ENCODE measurements around the gene RAD51AP1. TPM values are rescaled to one million over a fixed set of nuclear protein-coding genes. Genes with fewer than 3 reads are reported as not detected.
A peak's percentile ranks its signal among the peaks of the same experiment; 100 is the strongest.

Gene RAD51AP1
- polyA plus RNA-seq, 1 experiment, result 8.2 TPM

- no peak for DNase-seq (ENCODE audit: low read depth, low spot score)
- Histone ChIP-seq H3K27me3 (ENCODE audit: control insufficient read depth, insufficient read depth, low read length) (no peaks in the 10 kb centered on the region), H3K27ac (ENCODE audit: low read depth, low read length) (no peak overlapping the region), H3K4me3 (ENCODE audit: low read depth, low read length) (no peak overlapping the region), H3K9me3 (ENCODE audit: control insufficient read depth, insufficient read depth, low read length) (no peaks in the 10 kb centered on the region)
- POLR2A ChIA-PET, result no interaction called here
- no peak for TF ChIP-seq CTCF (IDR thresholded peaks at IDR 0.05; ENCODE audit: low read depth, low read length)
- CTCF ChIA-PET, result interaction anchor here (0.7 to 1.3 kb wide), 2 partner anchors 114 to 258 kb away, joined by 3 to 4 read pairs; no protein-coding TSS in a partner anchor
These were observed 3.6 kb upstream of the RAD51AP1 start for GRCh38 chr12:4535092-4535491.

- no peak overlapping the region for H3K27ac ChIP-seq (ENCODE audit: low read depth, low read length)
- H3K27me3 ChIP-seq (ENCODE audit: control insufficient read depth, insufficient read depth, low read length), result no peaks in the 10 kb centered on the region
- TF ChIP-seq CTCF (IDR thresholded peaks at IDR 0.05; ENCODE audit: low read depth, low read length), result no peak
- DNase-seq (ENCODE audit: low read depth, low spot score), result no peak
- H3K9me3 ChIP-seq (ENCODE audit: control insufficient read depth, insufficient read depth, low read length), result no peaks in the 10 kb centered on the region
- POLR2A ChIA-PET, result no interaction called here
- CTCF ChIA-PET, result interaction anchor here (0.7 kb wide), 1 partner anchor 115 kb away, joined by 3 read pairs; no protein-coding TSS in a partner anchor
- no peak overlapping the region for H3K4me3 ChIP-seq (ENCODE audit: low read depth, low read length)
These were observed 2.8 kb upstream of the RAD51AP1 start for GRCh38 chr12:4535871-4536270.

GRCh38 chr12:4539167-4539870 lies 629 bp downstream of the RAD51AP1 start:
- H3K4me3 ChIP-seq (ENCODE audit: low read depth, low read length), result peak overlapping the region; percentile 95
- H3K27ac ChIP-seq (ENCODE audit: low read depth, low read length), result no peak overlapping the region
- H3K9me3 ChIP-seq (ENCODE audit: control insufficient read depth, insufficient read depth, low read length), result no peaks in the 10 kb centered on the region
- no peak for DNase-seq (ENCODE audit: low read depth, low spot score)
- no peak for TF ChIP-seq CTCF (IDR thresholded peaks at IDR 0.05; ENCODE audit: low read depth, low read length)
- no peaks in the 10 kb centered on the region for H3K27me3 ChIP-seq (ENCODE audit: control insufficient read depth, insufficient read depth, low read length)
- ChIA-PET CTCF (no interaction called here), POLR2A (no interaction called here)

GRCh38 chr12:4540170-4540569 lies 1.5 kb downstream of the RAD51AP1 start:
- H3K4me3 ChIP-seq (ENCODE audit: low read depth, low read length), result no peak overlapping the region
- CTCF ChIA-PET, result interaction anchor here (0.6 to 0.7 kb wide), 2 partner anchors 22 to 653 kb away, joined by 3 to 4 read pairs; partner anchors contain the start of gene DYRK4

More at GRCh38 chr12:4540170-4540569, 1.5 kb downstream of the RAD51AP1 start:
- H3K27ac ChIP-seq (ENCODE audit: low read depth, low read length), result no peak overlapping the region
- no peaks in the 10 kb centered on the region for H3K9me3 ChIP-seq (ENCODE audit: control insufficient read depth, insufficient read depth, low read length)
- POLR2A ChIA-PET, result no interaction called here
- no peaks in the 10 kb centered on the region for H3K27me3 ChIP-seq (ENCODE audit: control insufficient read depth, insufficient read depth, low read length)
- no peak for DNase-seq (ENCODE audit: low read depth, low spot score)
- no peak for TF ChIP-seq CTCF (IDR thresholded peaks at IDR 0.05; ENCODE audit: low read depth, low read length)
